Measurements from ENCODE around the gene ARHGEF19. TPM values are rescaled to one million over a fixed set of nuclear protein-coding genes. Genes with fewer than 3 reads are reported as not detected.

Gene ARHGEF19
- total and polyA plus RNA-seq, 5 donors: 2.2 to 4.3 (median 2.7) TPM

DNA sequence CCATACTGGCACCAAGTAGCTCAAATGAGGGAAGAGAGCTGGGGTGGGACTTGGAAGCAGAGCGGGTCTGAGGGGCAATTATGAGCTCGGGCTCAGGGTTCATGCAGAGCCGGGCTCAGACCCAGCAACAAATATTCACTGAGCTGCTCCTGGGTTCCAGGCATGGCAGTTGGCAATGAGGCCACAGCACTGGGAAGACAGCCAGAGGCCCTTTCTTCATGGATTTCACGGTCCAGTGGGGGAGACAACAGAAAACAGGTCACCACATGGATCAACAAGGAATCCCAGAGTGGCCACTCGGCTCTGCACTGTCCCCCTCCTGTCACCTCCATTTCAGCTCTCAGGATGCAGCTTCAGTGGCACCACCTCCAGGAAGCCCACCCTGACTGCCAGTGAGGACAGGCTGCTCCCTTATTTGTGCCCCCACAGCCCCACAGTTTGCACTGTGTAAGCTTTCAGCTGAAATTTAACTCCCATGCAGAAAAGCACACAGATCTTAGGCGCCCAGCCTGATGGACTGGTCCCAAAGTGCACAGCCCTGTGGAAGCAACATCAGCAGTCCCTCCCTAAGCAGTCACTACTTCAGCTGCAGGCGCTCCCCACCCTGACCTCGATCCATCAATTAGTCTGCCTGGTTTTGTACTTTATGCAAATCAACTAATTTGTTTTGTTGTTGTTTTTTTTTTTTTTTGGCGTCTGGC lies 22.4 kb downstream of the ARHGEF19 start:
- peaks cover 2% of the 10 kb centered on the region for H3K4me1 ChIP-seq (ENCODE audit: control insufficient read depth, insufficient read depth, low read length)
- H3K27ac ChIP-seq (ENCODE audit: low read length): no peak overlapping the region
- DNase-seq: peak in 1 of 3 donors; percentile 55
- no peaks in the 10 kb centered on the region for H3K9me3 ChIP-seq (ENCODE audit: control insufficient read depth, low read length)
- no peak overlapping the region for H3K4me3 ChIP-seq (ENCODE audit: low read length)
- WGBS: 53% methylated on average over 9 of the region's 9 CpGs
- no peak for ATAC-seq
- intact Hi-C loops (cut with DNase I): no loop called here
- no peaks in the 10 kb centered on the region for H3K27me3 ChIP-seq (ENCODE audit: control insufficient read depth, insufficient read depth)

DNA sequence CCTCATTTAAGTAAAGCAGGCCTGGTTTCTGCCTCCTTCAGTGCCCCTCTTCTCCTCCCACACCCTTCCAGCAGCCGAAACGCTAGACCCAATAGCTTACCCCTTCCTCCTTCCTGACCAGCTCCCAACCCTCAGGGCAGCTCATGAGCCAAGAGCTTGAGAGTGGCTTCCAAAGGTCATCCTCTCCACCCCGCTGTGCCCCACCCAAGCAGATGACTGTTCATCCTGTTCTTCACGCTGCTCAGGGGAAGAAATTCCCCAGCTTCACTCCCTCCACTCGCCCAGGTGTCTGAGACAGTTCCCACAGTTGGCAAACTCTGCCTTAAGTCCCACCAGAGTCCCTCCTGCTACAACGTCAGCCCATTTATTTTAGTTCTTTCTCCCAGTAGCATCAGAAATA lies 23.4 kb downstream of the ARHGEF19 start:
- H3K27ac ChIP-seq (ENCODE audit: low read length): no peak overlapping the region
- DNase-seq (peak in 1 of 3 donors; percentile 49), ATAC-seq (peak; percentile 35 to 78)
- peaks cover 2% of the 10 kb centered on the region for H3K4me1 ChIP-seq (ENCODE audit: control insufficient read depth, insufficient read depth, low read length)
- H3K9me3 ChIP-seq (ENCODE audit: control insufficient read depth, low read length): no peaks in the 10 kb centered on the region
- no peak overlapping the region for H3K4me3 ChIP-seq (ENCODE audit: low read length)
- H3K27me3 ChIP-seq (ENCODE audit: control insufficient read depth, insufficient read depth): no peaks in the 10 kb centered on the region
- 29% methylated on average over 6 of the region's 6 CpGs for WGBS
- intact Hi-C loops (cut with DNase I): no loop called here

DNA sequence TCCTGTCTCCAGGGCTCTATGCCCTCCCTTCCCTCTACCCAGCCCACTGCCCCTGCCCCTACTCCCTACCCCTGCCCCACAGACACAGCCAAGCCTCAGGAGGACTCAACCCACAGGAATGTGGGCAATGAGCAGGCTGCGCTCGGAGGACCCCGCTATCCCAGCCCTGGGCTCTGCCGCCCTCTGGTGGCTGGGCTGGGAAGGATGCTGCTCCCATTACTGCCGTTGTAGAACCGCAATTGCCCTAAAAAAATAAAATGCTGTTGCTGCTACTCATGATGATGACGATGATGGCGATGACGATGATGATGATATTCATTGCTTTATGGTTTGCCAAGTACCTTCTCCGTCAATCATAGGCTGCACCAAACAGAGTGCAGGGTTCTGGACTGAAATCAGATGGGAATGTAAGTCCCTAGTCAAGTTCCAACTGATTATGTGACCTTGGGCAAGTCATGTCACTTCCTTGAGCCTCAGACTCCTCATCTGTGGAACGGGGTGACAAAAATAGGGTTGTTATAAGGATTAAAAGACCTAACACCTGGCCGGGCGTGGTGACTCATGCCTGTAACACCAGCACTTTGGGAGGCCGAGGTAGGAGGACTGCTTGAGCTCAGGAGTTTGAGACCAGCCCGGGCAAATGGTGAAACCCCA lies 24.6 kb downstream of the ARHGEF19 start:
- ATAC-seq (peak; percentile 71 to 77), DNase-seq (peak; percentile 77 to 93 (median 91))
- H3K4me3 ChIP-seq (ENCODE audit: low read length): no peak overlapping the region
- no peak overlapping the region for H3K27ac ChIP-seq (ENCODE audit: low read length)
- no peaks in the 10 kb centered on the region for H3K27me3 ChIP-seq (ENCODE audit: control insufficient read depth, insufficient read depth)
- intact Hi-C loops (cut with DNase I): loop anchor here (2.0 kb wide), 1 partner anchor 109 kb away; no protein-coding TSS in a partner anchor
- no peaks in the 10 kb centered on the region for H3K9me3 ChIP-seq (ENCODE audit: control insufficient read depth, low read length)
- 25% methylated on average over 15 of the region's 15 CpGs for WGBS
- H3K4me1 ChIP-seq (ENCODE audit: control insufficient read depth, insufficient read depth, low read length): peaks cover 2% of the 10 kb centered on the region

DNA sequence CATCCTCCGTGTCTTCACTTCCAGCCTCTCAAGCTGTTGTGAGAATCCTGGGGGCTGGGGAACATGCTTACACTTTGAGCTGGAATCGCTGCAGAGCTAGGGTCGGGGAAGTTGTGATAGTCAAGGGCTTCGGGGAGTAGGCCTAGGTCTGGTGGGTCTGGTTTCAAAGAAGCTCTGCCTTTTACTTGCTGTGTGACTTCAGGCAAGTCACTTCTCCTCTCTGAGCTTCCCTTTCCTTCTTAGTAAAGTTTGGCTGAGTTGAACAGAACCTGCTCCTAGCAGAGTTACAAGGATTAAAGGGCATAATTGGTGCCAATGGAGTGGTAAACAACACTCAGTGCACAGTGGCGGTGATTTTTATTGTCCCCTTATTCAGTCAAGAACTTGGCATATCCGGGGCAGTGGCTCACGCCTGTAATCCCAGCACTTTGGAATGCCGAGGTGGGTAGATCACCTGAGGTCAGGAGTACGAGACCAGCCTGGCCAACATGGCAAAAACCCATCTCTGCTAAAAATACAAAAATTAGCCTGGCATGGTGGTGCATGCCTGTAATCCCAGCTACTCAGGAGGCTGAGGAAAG lies 25.7 kb downstream of the ARHGEF19 start:
- peaks cover 2% of the 10 kb centered on the region for H3K4me1 ChIP-seq (ENCODE audit: control insufficient read depth, insufficient read depth, low read length)
- ATAC-seq (no peak), DNase-seq (peak in 1 of 3 donors; percentile 13)
- H3K27ac ChIP-seq (ENCODE audit: low read length): no peak overlapping the region
- no peaks in the 10 kb centered on the region for H3K9me3 ChIP-seq (ENCODE audit: control insufficient read depth, low read length)
- intact Hi-C loops (cut with DNase I): loop anchor here (2.0 kb wide), 1 partner anchor 108 kb away; no protein-coding TSS in a partner anchor
- no peak overlapping the region for H3K4me3 ChIP-seq (ENCODE audit: low read length)
- 88% methylated on average over 9 of the region's 9 CpGs for WGBS
- H3K27me3 ChIP-seq (ENCODE audit: control insufficient read depth, insufficient read depth): no peaks in the 10 kb centered on the region

DNA sequence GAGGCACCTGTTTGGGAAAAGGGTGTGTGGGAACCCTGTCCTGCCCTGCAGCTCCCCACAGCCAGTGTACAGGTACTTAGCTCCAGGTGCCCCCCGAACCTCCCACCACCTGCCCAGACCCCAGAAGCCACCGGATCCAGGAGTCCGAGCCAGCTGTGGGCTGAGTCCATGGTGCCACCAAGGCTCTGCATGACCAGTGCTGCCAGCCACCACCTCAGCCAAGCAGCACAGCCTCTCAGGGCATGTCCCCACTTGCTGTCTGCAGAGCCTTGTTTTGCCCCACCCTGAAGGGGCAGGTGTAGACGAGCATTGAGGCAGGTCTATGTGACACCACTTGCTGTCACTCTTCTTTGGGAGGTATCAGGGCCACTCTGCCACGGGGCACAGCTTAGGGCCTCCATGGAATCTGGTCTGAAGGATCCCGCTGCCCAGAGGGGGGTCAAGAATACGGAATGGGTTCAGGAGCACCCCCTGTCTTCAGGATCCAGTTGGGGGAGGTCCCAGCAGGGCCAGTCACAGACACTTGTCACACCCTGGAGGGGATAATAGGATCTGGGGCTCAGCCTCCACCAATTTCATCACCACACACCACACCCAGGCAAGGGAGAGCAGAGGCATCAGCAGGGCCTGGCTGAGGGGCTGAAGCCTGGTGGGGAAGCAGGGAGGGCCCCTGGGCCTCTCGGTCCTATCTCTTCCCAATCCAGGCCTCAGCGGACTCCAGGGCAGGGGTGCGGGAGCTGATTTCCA lies 27.7 kb downstream of the ARHGEF19 start:
- intact Hi-C loops (cut with DNase I): no loop called here
- WGBS: 95% methylated on average over 10 of the region's 10 CpGs
- H3K9me3 ChIP-seq (ENCODE audit: control insufficient read depth, low read length): no peaks in the 10 kb centered on the region
- ATAC-seq (no peak), DNase-seq (peak in 1 of 3 donors; percentile 52)
- H3K27ac ChIP-seq (ENCODE audit: low read length): no peak overlapping the region
- no peak overlapping the region for H3K4me3 ChIP-seq (ENCODE audit: low read length)
- peaks cover 7% of the 10 kb centered on the region for H3K4me1 ChIP-seq (ENCODE audit: control insufficient read depth, insufficient read depth, low read length)
- no peaks in the 10 kb centered on the region for H3K27me3 ChIP-seq (ENCODE audit: control insufficient read depth, insufficient read depth)

DNA sequence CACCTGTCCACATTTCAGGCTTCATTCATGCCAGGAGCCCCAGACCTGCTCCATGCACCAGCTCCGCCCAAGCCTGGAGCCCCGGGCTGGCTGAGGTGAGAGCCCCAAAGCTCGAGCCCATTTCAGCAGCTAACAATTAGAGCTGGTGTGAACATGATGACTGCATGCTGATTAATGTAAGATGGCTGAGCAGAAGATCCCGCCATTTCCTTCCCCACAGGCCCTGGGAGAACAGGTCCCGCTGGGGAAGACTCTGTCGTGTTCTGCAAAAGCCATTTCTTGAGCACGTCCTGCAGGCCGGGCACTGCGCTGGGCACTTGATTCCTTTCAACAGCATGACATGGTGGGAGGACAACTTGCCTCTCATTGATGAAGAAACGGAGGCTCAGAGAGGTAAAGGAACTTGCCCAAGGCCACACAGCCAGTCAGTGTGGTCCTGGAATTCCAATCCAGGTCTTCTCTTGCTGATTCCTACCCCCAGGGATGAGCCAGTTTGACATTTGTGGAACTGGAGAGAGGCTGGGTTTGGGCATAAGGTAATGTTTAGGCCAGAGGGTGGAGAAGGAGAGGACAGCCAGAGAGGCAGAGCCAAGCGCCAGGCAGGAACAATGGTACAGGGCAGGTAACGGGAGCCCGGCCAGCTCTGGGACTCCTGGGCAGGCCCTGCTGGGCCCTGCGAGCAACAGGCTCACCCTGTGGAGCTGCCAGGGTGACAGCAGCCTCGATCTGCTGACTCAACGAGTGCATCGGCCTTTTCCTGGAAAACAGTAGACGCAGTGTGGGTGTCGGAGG lies 28.5 kb downstream of the ARHGEF19 start:
- DNase-seq: peak in 1 of 3 donors; percentile 43
- no peaks in the 10 kb centered on the region for H3K27me3 ChIP-seq (ENCODE audit: control insufficient read depth, insufficient read depth)
- ATAC-seq: no peak
- intact Hi-C loops (cut with DNase I): no loop called here
- H3K4me1 ChIP-seq (ENCODE audit: control insufficient read depth, insufficient read depth, low read length): peaks cover 6% of the 10 kb centered on the region
- WGBS: 84% methylated on average over 19 of the region's 19 CpGs
- H3K9me3 ChIP-seq (ENCODE audit: control insufficient read depth, low read length): no peaks in the 10 kb centered on the region
- H3K27ac ChIP-seq (ENCODE audit: low read length): peak overlapping the region; percentile 15
- H3K4me3 ChIP-seq (ENCODE audit: low read length): no peak overlapping the region

DNA sequence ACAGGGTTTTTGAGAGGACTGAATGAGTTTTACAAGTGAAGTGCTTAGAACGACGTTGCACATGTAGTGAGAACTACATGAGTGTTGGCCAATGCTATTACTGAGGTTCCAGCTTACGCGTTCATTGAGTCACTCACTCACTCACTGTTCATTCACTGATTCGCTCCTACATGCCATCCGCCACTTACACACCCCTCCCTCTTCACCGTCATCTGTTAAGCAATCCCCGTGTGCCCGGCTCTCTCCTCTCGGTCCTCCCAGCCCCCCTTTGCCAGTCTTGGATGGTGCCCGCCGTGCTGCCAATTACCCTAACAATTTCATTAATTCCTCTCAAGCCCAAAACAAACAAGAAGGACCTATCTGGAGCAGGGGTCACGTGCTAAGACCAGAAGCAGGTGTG lies 29.3 kb downstream of the ARHGEF19 start:
- WGBS: 72% methylated on average over 13 of the region's 13 CpGs
- no peaks in the 10 kb centered on the region for H3K27me3 ChIP-seq (ENCODE audit: control insufficient read depth, insufficient read depth)
- H3K4me1 ChIP-seq (ENCODE audit: control insufficient read depth, insufficient read depth, low read length): peaks cover 5% of the 10 kb centered on the region
- H3K9me3 ChIP-seq (ENCODE audit: control insufficient read depth, low read length): no peaks in the 10 kb centered on the region
- intact Hi-C loops (cut with DNase I): no loop called here
- H3K4me3 ChIP-seq (ENCODE audit: low read length): no peak overlapping the region
- ATAC-seq (peak; percentile 15), DNase-seq (peak in 1 of 3 donors; percentile 61)
- peak overlapping the region; percentile 20 for H3K27ac ChIP-seq (ENCODE audit: low read length)

DNA sequence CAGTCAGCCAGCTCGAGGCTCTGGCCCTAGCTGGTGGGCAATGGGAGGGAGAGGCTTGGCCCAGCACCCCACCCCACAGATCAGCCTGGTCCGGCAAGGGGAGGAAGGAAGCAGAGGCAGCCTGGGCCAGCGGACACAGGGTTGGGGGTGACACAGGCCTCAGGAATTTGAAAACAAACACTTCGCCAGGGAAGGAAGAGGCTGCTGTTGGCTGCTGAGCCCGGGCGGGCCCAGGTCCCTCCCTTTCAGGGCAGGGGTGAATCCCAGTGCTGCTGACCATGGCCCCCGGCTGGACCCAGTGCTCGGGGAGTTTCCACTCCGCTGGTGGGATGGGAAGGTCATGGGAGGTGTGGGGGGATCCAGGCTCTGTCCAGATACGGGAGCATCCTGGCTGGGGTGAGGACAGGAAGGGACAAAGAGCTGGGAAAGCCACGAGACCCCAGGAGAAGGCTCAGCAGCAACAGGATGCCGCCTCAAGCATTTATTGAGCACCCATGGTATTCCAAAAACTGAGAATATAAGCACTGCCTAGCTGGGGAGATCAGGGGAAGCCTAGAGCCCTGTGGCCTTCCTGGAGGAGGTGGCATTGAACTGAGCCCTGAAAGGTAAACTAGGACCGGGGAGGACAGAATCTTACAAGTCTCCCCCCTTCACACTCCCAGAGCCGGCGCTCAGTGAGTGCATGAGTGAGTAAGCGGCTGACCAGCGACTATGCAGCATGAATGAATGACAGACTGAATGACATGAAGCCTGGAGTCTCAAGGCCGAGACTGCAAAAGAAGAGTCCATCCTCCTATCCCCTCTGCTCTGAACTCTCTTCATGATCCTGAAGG lies 30.3 kb downstream of the ARHGEF19 start:
- 41% methylated on average over 18 of the region's 18 CpGs for WGBS
- Histone ChIP-seq H3K4me1 (ENCODE audit: control insufficient read depth, insufficient read depth, low read length) (peaks cover 5% of the 10 kb centered on the region), H3K27me3 (ENCODE audit: control insufficient read depth, insufficient read depth) (no peaks in the 10 kb centered on the region), H3K27ac (ENCODE audit: low read length) (peak overlapping the region; percentile 96), H3K4me3 (ENCODE audit: low read length) (no peak overlapping the region), H3K9me3 (ENCODE audit: control insufficient read depth, low read length) (no peaks in the 10 kb centered on the region)
- intact Hi-C loops (cut with DNase I): no loop called here
- ATAC-seq: peak; percentile 95 to 96
- peak; percentile 89 to 95 (median 94) for DNase-seq

DNA sequence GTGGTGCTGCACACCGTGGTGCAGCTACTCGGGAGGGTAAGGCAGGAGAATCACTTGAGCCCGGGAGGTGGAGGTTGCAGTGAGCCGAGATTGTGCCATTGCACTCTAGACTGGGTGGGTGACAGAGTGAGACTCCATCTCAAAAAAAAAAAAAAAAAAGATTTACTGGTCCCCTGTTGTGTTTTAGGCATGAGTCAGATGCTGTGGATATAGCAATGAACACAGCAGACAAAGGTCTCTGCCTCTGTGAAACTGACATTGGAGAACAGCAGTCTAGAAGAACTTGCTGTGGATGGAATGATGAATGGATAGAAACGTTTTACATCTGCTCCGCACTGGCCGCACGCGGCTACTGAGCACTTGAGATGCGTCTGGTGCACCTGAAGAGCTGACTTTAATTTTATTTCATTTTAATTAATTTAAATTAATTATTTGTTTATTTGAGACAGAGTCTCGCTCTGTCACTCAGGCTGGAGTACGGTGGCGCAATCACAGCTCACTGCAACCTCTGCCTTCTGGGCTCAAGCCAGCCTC lies 32.1 kb downstream of the ARHGEF19 start:
- intact Hi-C loops (cut with DNase I): no loop called here
- ATAC-seq: no peak
- H3K4me1 ChIP-seq (ENCODE audit: control insufficient read depth, insufficient read depth, low read length): peaks cover 8% of the 10 kb centered on the region

More for the DNA sequence above, 32.1 kb downstream of the ARHGEF19 start:
- WGBS: 90% methylated on average over 13 of the region's 13 CpGs
- Histone ChIP-seq H3K27me3 (ENCODE audit: control insufficient read depth, insufficient read depth) (no peaks in the 10 kb centered on the region), H3K27ac (ENCODE audit: low read length) (no peak overlapping the region), H3K9me3 (ENCODE audit: control insufficient read depth, low read length) (no peaks in the 10 kb centered on the region), H3K4me3 (ENCODE audit: low read length) (no peak overlapping the region)
- DNase-seq: peak in 1 of 3 donors; percentile 45

All from right cardiac atrium (tissue), 5 donors.